G401.6 (cell line): ENCODE results near the gene LIPM.

Source experiments
- FAIRE-seq: peaks from 2 replicates; lab custom pipeline; 2012; peaks lifted over from hg19 to GRCh38; lab: Jason Lieb, UNC

The LIPM gene

GRCh38 chr10:88802523-88803285 is at the start of gene LIPM:
Gene LIPM (plus strand): TSS chr10:88802730. CDS start chr10:88802897, 167 bp downstream.
- FAIRE-seq = no peak

- no peak for FAIRE-seq
These were observed 48.2 kb upstream of the LIPM start for GRCh38 chr10:88754287-88754686.

- FAIRE-seq = no peak
These were observed 46.8 kb upstream of the LIPM start for GRCh38 chr10:88755753-88756152.

- no peak for FAIRE-seq
These were observed 45.9 kb upstream of the LIPM start for GRCh38 chr10:88756660-88757059.

- no peak for FAIRE-seq
These were observed 43.0 kb upstream of the LIPM start, which contains the start of gene LIPN for GRCh38 chr10:88759366-88760101. Gene LIPN (plus strand): TSS chr10:88760020. CDS start chr10:88761406, 1,386 bp downstream.

GRCh38 chr10:88762906-88763305 is 39.6 kb upstream of the LIPM start:
- no peak for FAIRE-seq

- no peak for FAIRE-seq
These were observed 39.1 kb upstream of the LIPM start for GRCh38 chr10:88763441-88763840.

- FAIRE-seq = no peak
These were observed 38.4 kb upstream of the LIPM start for GRCh38 chr10:88764110-88764509.

- FAIRE-seq = no peak
These were observed 36.7 kb upstream of the LIPM start for GRCh38 chr10:88765816-88766215.

- no peak for FAIRE-seq
These were observed 33.1 kb upstream of the LIPM start for GRCh38 chr10:88769384-88769783.

GRCh38 chr10:88781206-88781605 is 21.3 kb upstream of the LIPM start:
- no peak for FAIRE-seq

GRCh38 chr10:88782222-88782621 is 20.3 kb upstream of the LIPM start:
- no peak for FAIRE-seq

- no peak for FAIRE-seq
These were observed 18.8 kb upstream of the LIPM start for GRCh38 chr10:88783724-88784123.

GRCh38 chr10:88786032-88786770 is 16.3 kb upstream of the LIPM start:
- no peak for FAIRE-seq

- FAIRE-seq = no peak
These were observed 15.1 kb upstream of the LIPM start for GRCh38 chr10:88787463-88787862.

- FAIRE-seq = no peak
These were observed 13.6 kb upstream of the LIPM start for GRCh38 chr10:88788924-88789323.

GRCh38 chr10:88791924-88792323 is 10.6 kb upstream of the LIPM start:
- no peak for FAIRE-seq

- FAIRE-seq = no peak
These were observed 9.9 kb upstream of the LIPM start for GRCh38 chr10:88792661-88793060.

- no peak for FAIRE-seq
These were observed 8.7 kb upstream of the LIPM start for GRCh38 chr10:88793712-88794299.

GRCh38 chr10:88794731-88795130 is 7.8 kb upstream of the LIPM start:
- FAIRE-seq = no peak

GRCh38 chr10:88800152-88801125 is 2.1 kb upstream of the LIPM start:
- no peak for FAIRE-seq
